Activated CD8-positive, alpha-beta memory T cell treated with anti-CD3 and anti-CD28 coated beads, Interleukin-2, amount 50 U/mL, for 24 hours (primary cell): ENCODE measurements around the gene PTER.

ENCODE experiments used
- DNase-seq: peaks from one replicate; pipeline ENCODE4 v3.0.0-alpha.2; 2020; ENCODE audit errors: extremely low read depth

PTER gene

DNA sequence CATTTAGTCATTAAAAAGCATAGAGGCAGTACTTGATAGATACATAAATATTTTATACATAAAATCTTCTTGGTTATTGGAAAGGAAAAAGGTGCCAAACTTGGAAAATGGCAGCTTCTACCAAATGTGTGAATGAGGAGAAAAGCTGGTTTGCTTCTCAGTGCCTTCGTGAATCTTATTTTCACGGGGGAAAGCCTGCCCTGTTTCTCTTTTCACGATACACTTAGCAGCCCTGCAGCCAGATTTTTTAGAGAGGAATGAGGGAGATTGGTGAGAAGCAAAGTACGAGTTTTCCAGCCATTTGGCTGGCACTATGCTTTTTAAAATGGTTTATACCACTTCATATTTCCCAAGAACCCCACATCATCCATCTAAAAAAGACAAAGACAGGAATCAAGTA, 107.8 kb downstream of the PTER start:
- DNase-seq: no peak

DNA sequence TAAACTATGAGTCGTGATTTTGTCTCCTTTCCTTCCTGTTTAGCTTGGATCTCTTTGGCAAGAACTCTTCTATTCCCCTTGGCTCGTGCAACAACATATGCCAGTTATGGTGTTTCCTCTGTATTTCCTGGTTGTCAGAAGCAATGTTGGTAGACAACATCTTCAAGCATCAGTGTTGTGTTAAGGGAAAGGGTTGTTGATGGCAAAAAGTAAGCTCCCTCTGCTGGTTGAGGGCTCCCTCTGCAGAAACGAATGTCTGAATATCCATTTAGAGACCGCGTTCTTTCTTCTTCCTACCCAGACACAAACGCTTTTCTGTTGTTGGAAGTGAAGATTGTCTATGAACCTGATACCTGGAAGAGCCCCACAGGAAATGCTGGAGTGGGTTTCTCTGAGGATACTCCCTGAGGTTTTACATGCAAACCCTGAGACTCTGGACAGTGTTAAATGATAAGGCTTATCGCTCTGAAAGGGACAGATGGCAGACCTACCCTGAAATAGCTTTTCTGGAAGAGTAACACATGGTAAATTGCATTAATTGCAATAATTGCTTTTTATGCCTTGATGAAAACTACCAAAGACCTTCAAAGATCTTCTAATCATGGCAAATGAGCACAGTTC, 108.4 kb downstream of the PTER start:
- no peak for DNase-seq

DNA sequence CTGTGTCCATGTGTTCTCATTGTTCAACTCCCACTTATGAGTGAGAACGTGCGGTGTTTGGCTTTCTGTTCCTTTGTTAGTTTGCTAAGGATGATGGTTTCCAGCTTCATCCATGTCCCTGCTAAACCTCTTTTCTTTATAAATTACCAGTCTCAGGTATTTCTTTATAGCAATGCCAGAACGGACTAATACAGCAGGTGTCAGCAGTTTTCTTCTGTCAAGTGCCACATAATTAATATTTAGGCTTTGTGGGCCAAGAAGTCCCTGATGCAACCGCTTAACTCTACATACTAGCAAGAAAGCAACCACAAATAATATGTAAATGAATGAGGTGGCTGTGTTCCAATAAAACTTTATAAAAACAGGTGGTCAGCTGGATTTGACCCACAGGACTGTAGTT, 111.2 kb downstream of the PTER start:
- no peak for DNase-seq

DNA sequence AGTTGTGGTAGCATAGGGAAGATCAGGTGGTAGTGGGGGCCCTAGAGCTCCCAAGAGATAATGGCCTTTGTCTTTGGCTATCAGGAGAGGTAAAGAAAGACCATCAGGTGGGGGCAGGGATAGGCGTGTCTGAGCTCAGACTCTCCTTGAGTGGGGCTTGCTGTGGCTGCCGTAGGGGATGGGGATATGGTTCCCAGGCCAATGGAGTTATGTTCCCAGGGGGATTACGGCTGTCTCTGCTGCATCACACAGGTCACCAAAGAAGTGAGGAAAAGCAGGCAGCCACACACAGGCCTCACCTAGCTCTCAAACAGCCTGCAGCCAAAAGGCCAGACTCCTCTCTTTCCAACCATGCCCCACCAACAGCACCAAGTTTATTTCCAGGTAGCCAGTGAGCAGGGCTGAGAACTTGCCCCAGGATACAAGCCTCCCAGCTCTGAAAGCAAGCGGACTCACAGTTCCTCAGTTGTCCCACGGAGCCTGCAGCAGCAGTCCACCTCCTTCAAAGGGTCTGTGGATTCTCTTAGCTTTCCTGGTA, 122.5 kb downstream of the PTER start:
- no peak for DNase-seq

DNA sequence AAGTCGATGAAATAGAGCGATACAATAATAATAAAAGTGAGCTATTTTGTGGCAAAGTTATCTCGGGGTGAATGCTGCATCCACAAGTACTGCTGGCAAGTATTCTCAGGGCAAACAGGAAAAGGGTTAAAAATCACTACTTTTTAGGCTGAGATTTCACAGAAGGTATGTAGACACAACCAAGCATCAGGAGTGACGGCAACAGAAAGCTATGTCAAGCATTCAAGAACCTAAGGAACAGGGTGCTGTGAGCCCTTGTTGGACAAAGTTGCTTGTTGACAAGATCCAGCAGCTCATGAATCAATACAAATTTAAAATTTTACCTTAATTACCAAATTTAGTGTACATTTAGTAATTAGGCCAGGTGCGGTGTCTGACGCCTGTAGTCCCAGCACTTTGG, 126.1 kb downstream of the PTER start:
- DNase-seq: no peak
